Measurements from ENCODE around the gene CHID1.

CHID1 gene

GRCh38 chr11:910589-911030, at the start of gene CHID1:
TSS of gene CHID1 (minus strand) at chr11:910810. CDS start at chr11:904816, 5,994 bp downstream.
- peak; percentile 58 to 73 for DNase-seq (ENCODE audit: low read depth in 2 of 2)

GRCh38 chr11:959608-960007, 49.0 kb upstream of the CHID1 start:
- no peak for DNase-seq (ENCODE audit: low read depth in 2 of 2)

GRCh38 chr11:959027-959426, 48.4 kb upstream of the CHID1 start:
- DNase-seq (ENCODE audit: low read depth in 2 of 2), result no peak

- no peak for DNase-seq (ENCODE audit: low read depth in 2 of 2)
These were observed 47.5 kb upstream of the CHID1 start for GRCh38 chr11:958101-958500.

- DNase-seq (ENCODE audit: low read depth in 2 of 2), result no peak
These were observed 46.8 kb upstream of the CHID1 start for GRCh38 chr11:957212-957920.

- DNase-seq (ENCODE audit: low read depth in 2 of 2), result no peak
These were observed 44.8 kb upstream of the CHID1 start for GRCh38 chr11:955154-956063.

- DNase-seq (ENCODE audit: low read depth in 2 of 2), result no peak
These were observed 44.0 kb upstream of the CHID1 start for GRCh38 chr11:954392-955153.

GRCh38 chr11:953512-953911, 42.9 kb upstream of the CHID1 start:
- no peak for DNase-seq (ENCODE audit: low read depth in 2 of 2)

- no peak for DNase-seq (ENCODE audit: low read depth in 2 of 2)
These were observed 42.1 kb upstream of the CHID1 start for GRCh38 chr11:952406-953385.

- DNase-seq (ENCODE audit: low read depth in 2 of 2), result no peak
These were observed 40.9 kb upstream of the CHID1 start for GRCh38 chr11:951507-951906.

- no peak for DNase-seq (ENCODE audit: low read depth in 2 of 2)
These were observed 37.1 kb upstream of the CHID1 start for GRCh38 chr11:947744-948143.

- no peak for DNase-seq (ENCODE audit: low read depth in 2 of 2)
These were observed 35.4 kb upstream of the CHID1 start for GRCh38 chr11:945986-946385.

GRCh38 chr11:944711-945470, 34.3 kb upstream of the CHID1 start:
- no peak for DNase-seq (ENCODE audit: low read depth in 2 of 2)

GRCh38 chr11:942823-943222, 32.2 kb upstream of the CHID1 start:
- no peak for DNase-seq (ENCODE audit: low read depth in 2 of 2)

- no peak for DNase-seq (ENCODE audit: low read depth in 2 of 2)
These were observed 30.0 kb upstream of the CHID1 start for GRCh38 chr11:940496-941135.

GRCh38 chr11:937841-938261, 27.2 kb upstream of the CHID1 start:
- DNase-seq (ENCODE audit: low read depth in 2 of 2), result no peak

- DNase-seq (ENCODE audit: low read depth in 2 of 2), result no peak
These were observed 25.6 kb upstream of the CHID1 start for GRCh38 chr11:936199-936598.

GRCh38 chr11:934527-934926, 23.9 kb upstream of the CHID1 start:
- no peak for DNase-seq (ENCODE audit: low read depth in 2 of 2)

- no peak for DNase-seq (ENCODE audit: low read depth in 2 of 2)
These were observed 23.3 kb upstream of the CHID1 start for GRCh38 chr11:933936-934335.
